ENCODE results near the gene DNAJC1.
"Not testable (repeated sequence)": the region's sequence is repeated elsewhere in the genome, so short reads cannot be mapped to it uniquely, and the experiment has no call there.

DNA sequence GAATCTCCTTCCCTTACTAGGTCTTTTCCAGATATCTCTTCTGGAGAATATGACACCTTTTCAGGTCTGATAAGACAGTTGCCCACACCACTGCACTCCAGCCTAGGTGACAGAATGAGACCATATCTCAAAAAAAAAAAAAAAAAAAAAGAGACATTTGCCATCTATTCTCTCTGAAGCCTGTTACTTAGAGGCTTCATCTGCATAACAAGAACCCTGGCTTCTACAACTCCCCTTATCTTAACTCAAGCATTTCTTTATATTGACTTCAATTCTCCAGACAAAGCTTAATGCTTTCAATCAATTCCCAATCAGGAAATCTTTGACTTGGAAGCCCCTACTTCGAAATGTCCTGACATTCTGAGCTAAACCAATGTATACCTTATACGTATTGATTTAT lies 134.4 kb downstream of the DNAJC1 start:
- not testable (repeated sequence) for TF ChIP-seq EZH2 (IDR thresholded peaks at IDR 0.05); POLR2AphosphoS5 (IDR thresholded peaks at IDR 0.05; ENCODE audit: borderline replicate concordance, low read depth, low read length)
